Measurements from ENCODE around the gene DNAH14. TPM values are rescaled to one million over a fixed set of nuclear protein-coding genes. Genes with fewer than 3 reads are reported as not detected.

The DNAH14 gene
- total and polyA plus RNA-seq, 2 of the 4 experiments (the other 2 are of a cell fraction), result 2.7 to 3.6 TPM

DNA sequence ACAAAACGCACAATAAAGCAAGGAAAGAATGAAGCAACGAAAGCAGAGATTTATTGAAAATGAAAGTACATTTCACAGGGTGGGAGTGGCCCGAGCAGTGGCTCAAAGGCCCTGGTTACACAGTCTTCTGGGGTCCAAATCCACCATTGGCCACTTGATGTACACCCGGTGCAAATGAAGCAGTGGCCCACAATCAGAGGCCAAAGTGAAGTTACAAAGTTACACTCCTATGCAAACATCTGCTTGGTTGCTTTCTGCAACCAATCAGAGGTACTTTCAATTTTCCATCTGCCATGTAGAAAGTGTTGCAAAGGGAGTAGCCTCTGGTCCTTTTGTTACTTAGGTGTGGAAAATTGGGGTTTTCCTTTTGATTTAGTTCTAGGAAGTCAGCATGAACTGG is 10.0 kb upstream of the DNAH14 start:
- no peaks in the 10 kb centered on the region for H3K9me3 ChIP-seq (ENCODE audit: control insufficient read depth, insufficient read depth, low read length)
- TF ChIP-seq MAFK (IDR thresholded peaks at IDR 0.05; ENCODE audit: low read depth, low read length) (no peak), RFX5 (IDR thresholded peaks at IDR 0.05; ENCODE audit: low read depth, low read length) (no peak), CHD1 (IDR thresholded peaks at IDR 0.05; ENCODE audit: low read depth, low read length) (no peak), BHLHE40 (IDR thresholded peaks at IDR 0.05; ENCODE audit: low read depth, low read length) (no peak), MAZ (IDR thresholded peaks at IDR 0.05; ENCODE audit: borderline replicate concordance, low read depth, low read length) (no peak), RAD21 (IDR thresholded peaks at IDR 0.05; ENCODE audit: low read length) (no peak)
- TF ChIP-seq, protein P1, sequence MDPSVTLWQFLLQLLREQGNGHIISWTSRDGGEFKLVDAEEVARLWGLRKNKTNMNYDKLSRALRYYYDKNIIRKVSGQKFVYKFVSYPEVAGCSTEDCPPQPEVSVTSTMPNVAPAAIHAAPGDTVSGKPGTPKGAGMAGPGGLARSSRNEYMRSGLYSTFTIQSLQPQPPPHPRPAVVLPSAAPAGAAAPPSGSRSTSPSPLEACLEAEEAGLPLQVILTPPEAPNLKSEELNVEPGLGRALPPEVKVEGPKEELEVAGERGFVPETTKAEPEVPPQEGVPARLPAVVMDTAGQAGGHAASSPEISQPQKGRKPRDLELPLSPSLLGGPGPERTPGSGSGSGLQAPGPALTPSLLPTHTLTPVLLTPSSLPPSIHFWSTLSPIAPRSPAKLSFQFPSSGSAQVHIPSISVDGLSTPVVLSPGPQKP (IDR thresholded peaks at IDR 0.05; ENCODE audit: borderline replicate concordance, low read depth, low read length), result no peak

More for the DNA sequence above, 10.0 kb upstream of the DNAH14 start:
- Histone ChIP-seq H3K9me1 (ENCODE audit: insufficient read depth, low read length) (no peaks in the 10 kb centered on the region), H4K20me1 (ENCODE audit: insufficient read depth, low read length) (no peaks in the 10 kb centered on the region), H2AK5ac (ENCODE audit: low read depth, low read length) (no peak overlapping the region), H3K4ac (ENCODE audit: low read depth, low read length) (no peak overlapping the region), H3K36me3 (ENCODE audit: control insufficient read depth, insufficient read depth, low read length) (no peaks in the 10 kb centered on the region), H2AK9ac (replicated peaks; ENCODE audit: low read depth, low read length, poor library complexity) (no peak overlapping the region), H4K5ac (ENCODE audit: low read depth, low read length) (no peak overlapping the region), H3K23ac (ENCODE audit: low read depth, low read length) (no peak overlapping the region), H4K8ac (ENCODE audit: low read depth in 2 of 2, low read length in 2 of 2) (no peak overlapping the region), H3K27ac (ENCODE audit: insufficient read depth, low read length) (no peak overlapping the region), H3K4me3 (ENCODE audit: insufficient read depth, low read depth, low read length) (no peak overlapping the region), H3K9ac (ENCODE audit: low read depth, low read length) (no peak overlapping the region), H2AFZ (replicated peaks; ENCODE audit: low read length, poor library complexity) (no peak overlapping the region), H3K4me2 (ENCODE audit: low read depth, low read length) (0 out of 2 replicates have a peak overlapping the region, but pooled peaks have one; percentile 45), H2BK5ac (ENCODE audit: low read depth, low read length, poor library complexity, severe bottlenecking) (no peak overlapping the region), H3K4me1 (ENCODE audit: control insufficient read depth, insufficient read depth, low read length) (no peaks in the 10 kb centered on the region), H4K91ac (ENCODE audit: insufficient read depth, low read depth, low read length) (no peak overlapping the region), H3K18ac (ENCODE audit: low read depth, low read length) (no peak overlapping the region), H2BK15ac (ENCODE audit: low read depth, low read length) (no peak overlapping the region), H3K79me1 (ENCODE audit: low read depth in 1 of 2, low read length in 2 of 2) (no peaks in the 10 kb centered on the region), H2BK20ac (ENCODE audit: low read depth, low read length) (no peak overlapping the region), H3K14ac (replicated peaks; ENCODE audit: low read depth, low read length) (no peak overlapping the region), H2BK120ac (ENCODE audit: low read depth, low read length) (no peak overlapping the region), H3K27me3 (ENCODE audit: control insufficient read depth, insufficient read depth, low read length) (no peaks in the 10 kb centered on the region; the same call in 1 of the 2 replicates), H3K56ac (ENCODE audit: extremely low read depth, insufficient read depth, low read length) (no peak overlapping the region)
- dilution Hi-C loops (cut with HindIII; ENCODE audit: low sequenced_read_pairs, unreplicated experiment) (no loop called here), in situ Hi-C loops (cut with MboI; ENCODE audit: low sequenced_read_pairs) (no loop called here), intact Hi-C loops (cut with micrococcal nuclease) (no loop called here)
- POLR2A ChIA-PET (ENCODE audit: unreplicated experiment), result no interaction called here
- ATAC-seq (ENCODE audit: low read depth) (0 out of 2 replicates have a peak, but pooled peaks have one; percentile 18), DNase-seq (no peak)
- no TSS peak for BruUV-seq (replicated peaks)
- CTCF ChIA-PET, result no interaction called here
- WGBS, 2 experiments (ENCODE audit: extremely low coverage in 2 of 2, insufficient read length in 1 of 2), result 100% methylated on average over 1 of the region's 4 CpGs; no CpG with 5 or more reads in 1 of the 2 experiments

Data from IMR-90 (cell line).